ENCODE results near the gene PHF21A. TPM values are rescaled to one million over a fixed set of nuclear protein-coding genes. Genes with fewer than 3 reads are reported as not detected.
A peak's percentile ranks its signal among the peaks of the same experiment; 100 is the strongest.

PHF21A gene
- total and polyA plus RNA-seq, 2 of the 8 experiments (the other 6 are each of a cell fraction or from before 2014, with no cell fraction given): 17.6 to 40.3 TPM

DNA sequence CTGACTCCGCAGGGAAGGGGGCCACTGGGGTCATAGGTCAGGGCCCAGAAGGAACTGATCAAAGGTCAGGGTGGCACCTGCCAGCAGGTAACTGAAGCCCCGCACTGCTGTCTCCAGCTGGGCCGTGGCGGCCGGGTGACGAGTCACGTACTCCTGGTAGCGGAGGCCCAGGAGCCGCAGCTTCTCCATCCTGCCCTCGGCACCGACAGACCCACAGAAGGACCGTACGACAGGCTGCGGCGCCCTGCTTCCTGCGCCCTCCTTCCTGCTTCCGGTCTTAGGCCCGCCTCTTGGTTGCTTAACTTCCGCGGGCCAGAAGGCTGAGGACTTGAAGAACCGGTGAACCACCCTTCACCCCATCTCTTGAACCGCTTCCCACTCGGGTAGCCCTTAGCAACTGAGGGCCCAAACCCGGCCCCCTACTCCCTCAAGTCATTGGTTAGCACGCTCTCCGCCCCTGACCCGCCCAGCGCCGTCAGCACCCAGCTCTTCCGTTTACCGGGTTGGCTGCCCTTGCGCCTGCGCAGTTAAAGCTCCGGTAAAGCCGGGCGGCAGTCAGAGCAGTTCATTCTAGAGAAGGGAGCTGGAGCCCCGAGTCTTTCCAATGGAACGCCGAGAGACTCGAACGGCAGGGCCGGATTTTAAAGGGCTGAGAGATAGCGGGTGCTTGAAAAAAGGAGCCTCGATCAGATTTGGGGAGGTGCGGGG, 203.5 kb downstream of the PHF21A start, which contains the start of gene PEX16 (continued):
- no peak for TF ChIP-seq CTCF (IDR thresholded peaks at IDR 0.05; ENCODE audit: control extremely low read depth in 1 of 3, insufficient read depth in 1 of 3, low read depth in 1 of 3, low read length in 3 of 3)
- no peak for TF ChIP-seq SIRT6 (IDR thresholded peaks at IDR 0.05; ENCODE audit: low read length)
- TF ChIP-seq SUZ12 (IDR thresholded peaks at IDR 0.05; ENCODE audit: low read length): no peak
- TF ChIP-seq JUND (IDR thresholded peaks at IDR 0.05; ENCODE audit: low read length): 0 out of 2 replicates have a peak, but pooled peaks have one; percentile 14
- TF ChIP-seq PHF8 (conservative IDR thresholded peaks at IDR 0.05; ENCODE audit: low read depth, low read length): peak; percentile 56
- TF ChIP-seq RXRA (IDR thresholded peaks at IDR 0.05; ENCODE audit: insufficient read depth, low read depth, low read length): no peak
- no peak for TF ChIP-seq SIX5 (IDR thresholded peaks at IDR 0.05; ENCODE audit: low read depth, low read length)
- no peak for TF ChIP-seq NANOG (IDR thresholded peaks at IDR 0.05; ENCODE audit: insufficient read depth, low read depth, low read length, poor library complexity, severe bottlenecking)
- TF ChIP-seq HDAC2 (IDR thresholded peaks at IDR 0.05; ENCODE audit: borderline replicate concordance in 1 of 2, low read depth in 2 of 2, low read length in 2 of 2): peak in 1 of 2 experiments; percentile 52; a peak in 1 of 4 replicates
- no peak for TF ChIP-seq CHD2 (IDR thresholded peaks at IDR 0.05; ENCODE audit: low read length)
- TF ChIP-seq NRF1 (IDR thresholded peaks at IDR 0.05; ENCODE audit: low read depth, low read length): peak; percentile 78
- TF ChIP-seq ASH2L (IDR thresholded peaks at IDR 0.05; ENCODE audit: low read length): peak; percentile 20
- no peak for TF ChIP-seq HDAC6 (IDR thresholded peaks at IDR 0.05; ENCODE audit: low read depth, low read length)
- TF ChIP-seq CHD1 (IDR thresholded peaks at IDR 0.05; ENCODE audit: low read depth, low read length): no peak
- TF ChIP-seq SP2 (IDR thresholded peaks at IDR 0.05; ENCODE audit: low read length): no peak; the same call in 1 of the 2 replicates
- no peak for TF ChIP-seq JUN (IDR thresholded peaks at IDR 0.05; ENCODE audit: low read depth, low read length)
- no peak for TF ChIP-seq CTBP2 (IDR thresholded peaks at IDR 0.05; ENCODE audit: borderline replicate concordance, insufficient read depth, insufficient read length, low read length)
- no peak for TF ChIP-seq MAFK (IDR thresholded peaks at IDR 0.05; ENCODE audit: low read depth, low read length)
- TF ChIP-seq RFX5 (IDR thresholded peaks at IDR 0.05; ENCODE audit: borderline replicate concordance, low read depth, low read length): no peak
- TF ChIP-seq MAX (IDR thresholded peaks at IDR 0.05): 0 out of 2 replicates have a peak, but pooled peaks have one; percentile 28
- TF ChIP-seq BCL11A (IDR thresholded peaks at IDR 0.05; ENCODE audit: low read depth in 2 of 2, low read length in 2 of 2): no peak
- TF ChIP-seq KDM5A (IDR thresholded peaks at IDR 0.05; ENCODE audit: low read length): no peak; the same call in 1 of the 2 replicates
